ENCODE measurements around the gene HSF4. TPM values are rescaled to one million over a fixed set of nuclear protein-coding genes. Genes with fewer than 3 reads are reported as not detected.

HSF4 gene
- total RNA-seq, 1 donor from 2014 or later: 54.3 TPM

GRCh38 chr16:67149276-67150046 lies 15.1 kb upstream of the HSF4 start:
- no peak for DNase-seq (ENCODE audit: extremely low spot score in 2 of 2)
- Histone ChIP-seq H3K9me3 (no peaks in the 10 kb centered on the region), H3K27me3 (no peaks in the 10 kb centered on the region), H3K4me3 (peak overlapping the region in 1 of 2 donors; percentile 71), H3K4me1 (peaks cover 9% of the 10 kb centered on the region), H3K27ac (no peak overlapping the region), H3K36me3 (peaks cover 0 to 41% of the 10 kb centered on the region in 2 donors)
- TF ChIP-seq POLR2AphosphoS5 (IDR thresholded peaks at IDR 0.05; ENCODE audit: insufficient read depth in 1 of 2, low read depth in 1 of 2) (peak in 1 of 2 donors; percentile 31), CTCF (IDR thresholded peaks at IDR 0.05) (no peak), POLR2A (IDR thresholded peaks at IDR 0.05) (no peak)
- intact Hi-C loops (cut with DNase I): loop anchor here (5.0 kb wide), 1 partner anchor 38 kb away; no protein-coding TSS in a partner anchor

DNA sequence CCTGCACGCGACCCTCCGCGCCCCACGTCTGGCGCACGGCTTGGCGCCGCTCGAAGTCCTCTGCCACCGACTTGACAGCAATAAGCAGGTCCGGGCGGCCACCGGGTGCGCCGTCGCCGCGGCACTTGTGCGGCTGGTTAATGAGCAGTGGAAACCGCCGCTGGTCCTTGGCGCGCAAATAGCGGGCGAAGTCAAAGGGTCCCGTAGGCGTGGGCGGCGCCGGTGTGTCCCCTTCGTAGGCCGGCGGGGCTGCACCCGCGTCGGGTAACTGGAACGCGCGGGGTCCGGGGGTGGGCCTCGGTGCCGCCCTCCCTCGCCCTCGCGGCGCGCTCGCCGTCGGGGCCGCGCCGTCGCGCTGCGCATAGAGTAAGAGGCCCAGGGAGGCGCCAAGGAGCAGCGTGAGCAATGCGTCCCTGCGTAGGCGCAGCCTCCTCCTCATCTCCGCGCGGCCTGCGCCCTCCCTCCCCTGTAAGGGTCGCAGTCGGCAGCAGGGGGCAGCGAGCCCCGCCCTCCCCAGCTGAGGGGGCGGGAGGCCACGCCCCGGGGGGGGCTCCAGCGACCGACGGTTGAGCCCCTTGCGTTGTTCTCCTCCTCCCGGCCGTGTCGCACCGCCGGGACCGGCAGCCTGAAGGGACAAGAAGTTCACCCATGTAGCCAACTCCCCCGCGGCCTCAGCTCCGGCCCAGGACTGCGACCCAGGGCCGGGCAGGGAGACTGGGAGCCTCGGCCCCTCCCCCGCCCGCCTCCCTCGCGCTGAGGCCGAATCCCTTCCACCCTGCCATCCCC lies 14.3 kb upstream of the HSF4 start:
- Histone ChIP-seq H3K36me3 (peaks cover 0 to 33% of the 10 kb centered on the region in 2 donors), H3K27ac (peak overlapping the region; percentile 85), H3K9me3 (no peaks in the 10 kb centered on the region), H3K27me3 (no peaks in the 10 kb centered on the region), H3K4me1 (peaks cover 17% of the 10 kb centered on the region), H3K4me3 (peak overlapping the region; percentile 60 to 71)
- intact Hi-C loops (cut with DNase I): loop anchor here (5.0 kb wide), 1 partner anchor 37 kb away; no protein-coding TSS in a partner anchor
- TF ChIP-seq CTCF (IDR thresholded peaks at IDR 0.05): no peak
- no peak for TF ChIP-seq POLR2A (IDR thresholded peaks at IDR 0.05)
- no peak for TF ChIP-seq POLR2AphosphoS5 (IDR thresholded peaks at IDR 0.05; ENCODE audit: insufficient read depth in 1 of 2, low read depth in 1 of 2)
- no peak for DNase-seq (ENCODE audit: extremely low spot score in 2 of 2)

DNA sequence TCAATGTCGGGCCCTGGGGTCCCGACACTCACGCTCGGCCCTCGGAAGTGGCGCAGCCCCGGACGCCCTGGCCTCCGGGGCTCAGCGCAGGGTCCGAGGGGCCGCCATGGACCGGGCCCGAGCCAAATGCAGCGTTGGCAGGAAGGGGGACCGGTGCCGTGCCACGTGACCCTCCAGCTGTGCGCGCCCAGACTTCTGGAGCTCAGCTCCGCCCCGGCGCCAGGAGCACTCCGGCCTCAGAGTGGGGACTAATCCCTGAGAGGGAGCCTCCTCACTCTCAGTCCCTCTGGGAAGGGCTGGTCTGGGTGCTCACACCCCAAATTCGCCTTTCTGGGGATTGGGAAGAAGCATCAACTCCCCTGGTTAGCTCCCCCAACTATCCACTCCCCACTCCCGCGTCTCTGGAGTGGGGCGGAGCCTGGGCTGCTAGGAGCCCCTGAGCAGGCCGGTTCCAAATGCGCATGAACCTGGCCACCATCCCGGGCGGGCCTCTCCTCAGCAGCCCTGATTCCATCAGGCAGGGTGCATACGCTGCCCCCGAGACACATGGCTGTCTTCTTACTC lies 13.6 kb upstream of the HSF4 start, which contains the start of gene B3GNT9:
TSS of gene B3GNT9 (minus strand) at position 166 of the 564 bp plus-strand sequence. CDS start 513 bp downstream, outside the sequence.
- no peak for DNase-seq (ENCODE audit: extremely low spot score in 2 of 2)
- peak within 1 kb of the TSS; percentile 60 to 71 for H3K4me3 ChIP-seq
- TF ChIP-seq POLR2A (IDR thresholded peaks at IDR 0.05): no peak
- TF ChIP-seq POLR2AphosphoS5 (IDR thresholded peaks at IDR 0.05; ENCODE audit: insufficient read depth in 1 of 2, low read depth in 1 of 2): peak in 1 of 2 donors; percentile 84
- no peaks in the 10 kb centered on the region for H3K27me3 ChIP-seq
- intact Hi-C loops (cut with DNase I): loop anchor here (5.0 kb wide), 1 partner anchor 36 kb away; no protein-coding TSS in a partner anchor
- H3K27ac ChIP-seq: peak within 1 kb of the TSS; percentile 85
- H3K36me3 ChIP-seq: peaks cover 0 to 26% of the 10 kb centered on the region in 2 donors
- H3K4me1 ChIP-seq: peaks cover 24% of the 10 kb centered on the region
- H3K9me3 ChIP-seq: no peaks in the 10 kb centered on the region

GRCh38 chr16:67151431-67152097 lies 13.0 kb upstream of the HSF4 start:
- H3K27me3 ChIP-seq: no peaks in the 10 kb centered on the region
- no peaks in the 10 kb centered on the region for H3K9me3 ChIP-seq
- H3K36me3 ChIP-seq: peaks cover 0 to 22% of the 10 kb centered on the region in 2 donors
- no peak for TF ChIP-seq POLR2A (IDR thresholded peaks at IDR 0.05)
- TF ChIP-seq POLR2AphosphoS5 (IDR thresholded peaks at IDR 0.05; ENCODE audit: insufficient read depth in 1 of 2, low read depth in 1 of 2): no peak
- no peak for TF ChIP-seq CTCF (IDR thresholded peaks at IDR 0.05)
- peaks cover 29% of the 10 kb centered on the region for H3K4me1 ChIP-seq
- DNase-seq (ENCODE audit: extremely low spot score in 2 of 2): no peak
- intact Hi-C loops (cut with DNase I): loop anchor here (5.0 kb wide), 1 partner anchor 36 kb away; no protein-coding TSS in a partner anchor
- H3K4me3 ChIP-seq: peak overlapping the region; percentile 60 to 71
- H3K27ac ChIP-seq: peak overlapping the region; percentile 85
